SK-N-SH (cell line): ENCODE measurements around the gene EXOC4. TPM values are rescaled to one million over a fixed set of nuclear protein-coding genes. Genes with fewer than 3 reads are reported as not detected.

Experiments
- CTCF ChIA-PET: fragments of 300-600, 350-600 bp; formaldehyde crosslinking; extraction: SDS; loops from one replicate; lab custom pipeline; 2021; lab: Yijun Ruan, JAX
- POLR2A ChIA-PET: fragments of 350-600 bp; sonication (Branson Sonifier 250); formaldehyde crosslinking; extraction: SDS; loops from one replicate; lab custom pipeline; 2020; ENCODE audit warnings: antibody characterized with exemption, inconsistent platforms; lab: Yijun Ruan, JAX
- DNase-seq: peaks from one replicate; pipeline ENCODE4 v3.0.0; 2012
- H2AFZ ChIP-seq: fragments of 200-600 bp; sonication (generic); 2 replicates; pipeline ENCODE4 v1.8.1; 2016; ENCODE audit warnings: antibody characterized with exemption, mild to moderate bottlenecking, low read depth
- H3F3A ChIP-seq: fragments of 200-600 bp; sonication (generic); replicated peaks from 2 replicates; pipeline ENCODE3; 2016; ENCODE audit warnings: antibody characterized with exemption, mild to moderate bottlenecking; ENCODE audit not compliant: insufficient read depth
- H3K27ac ChIP-seq, 2 experiments: fragments of 200-500 bp in 1 of 2; fragments of 200-600 bp in 1 of 2; sonication (Bioruptor generic) in 1 of 2; sonication (generic), shearing (Covaris generic) in 1 of 2; 2 replicates each; pipeline versions ENCODE4 v1.5.1 to v1.6.1; 2014 to 2016; ENCODE audit warnings: low read depth in 2 of 2, inconsistent platforms in 1 of 2, low read length in 1 of 2, mild to moderate bottlenecking in 1 of 2, mixed read lengths in 1 of 2
- H3K27me3 ChIP-seq: fragments of 200-600 bp; sonication (generic), shearing (Covaris generic); 2 replicates; pipeline ENCODE4 v1.6.1; 2016; ENCODE audit warnings: mixed run types; ENCODE audit not compliant: insufficient read depth
- H3K36me3 ChIP-seq, 2 experiments: fragments of 200-500 bp in 1 of 2; fragments of 200-600 bp in 1 of 2; sonication (Bioruptor generic) in 1 of 2; sonication (generic) in 1 of 2; replicated peaks in 1 of 2; 2 replicates each; pipeline versions ENCODE3 to v1.5.1; 2014 to 2016; ENCODE audit warnings: low read length in 1 of 2, mild to moderate bottlenecking in 1 of 2; ENCODE audit not compliant: insufficient read depth in 2 of 2, control insufficient read depth in 1 of 2
- H3K4me1 ChIP-seq, 2 experiments: fragments of 200-500 bp in 1 of 2; fragments of 200-600 bp in 1 of 2; sonication (Bioruptor generic) in 1 of 2; sonication (generic), shearing (Covaris generic) in 1 of 2; 2 replicates each; pipeline versions ENCODE4 v1.5.1 to v1.6.1; 2014 to 2016; ENCODE audit warnings: low read depth in 1 of 2, low read length in 1 of 2, mixed run types in 1 of 2; ENCODE audit not compliant: insufficient read depth in 2 of 2, control insufficient read depth in 1 of 2
- H3K4me2 ChIP-seq: fragments of 200-600 bp; sonication (generic), shearing (Covaris generic); 2 replicates; pipeline ENCODE4 v1.6.1; 2017; ENCODE audit warnings: mixed run types
- H3K4me3 ChIP-seq, 2 experiments: fragments of 200-500 bp in 1 of 2; fragments of 200-600 bp in 1 of 2; sonication (Bioruptor generic) in 1 of 2; sonication (generic), shearing (Covaris generic) in 1 of 2; 2 replicates each; pipeline versions ENCODE4 v1.5.1 to v1.8.1; 2014 to 2016; ENCODE audit warnings: low read depth in 2 of 2, inconsistent platforms in 1 of 2, low read length in 1 of 2, mild to moderate bottlenecking in 1 of 2, mixed read lengths in 1 of 2, moderate library complexity in 1 of 2
- H3K79me2 ChIP-seq: fragments of 200-600 bp; sonication (generic); 2 replicates; pipeline ENCODE4 v1.8.1; 2017; ENCODE audit warnings: mild to moderate bottlenecking; ENCODE audit not compliant: insufficient read depth
- H3K9ac ChIP-seq: fragments of 200-600 bp; sonication (generic); 2 replicates; pipeline ENCODE4 v1.6.1; 2017; ENCODE audit warnings: mixed run types
- H3K9me2 ChIP-seq: fragments of 200-600 bp; sonication (generic); 2 replicates; pipeline ENCODE4 v1.6.1; 2017; ENCODE audit warnings: mixed run types
- H3K9me3 ChIP-seq: fragments of 200-600 bp; sonication (generic); 2 replicates; pipeline ENCODE4 v1.6.1; 2017; ENCODE audit warnings: mixed run types, mild to moderate bottlenecking, moderate library complexity
- H4K20me1 ChIP-seq: fragments of 200-600 bp; sonication (generic); 2 replicates; pipeline ENCODE4 v1.6.1; 2017; ENCODE audit warnings: mild to moderate bottlenecking, mixed run types; ENCODE audit not compliant: insufficient read depth
- CHD2 ChIP-seq: fragments of 150-350 bp; IDR thresholded peaks from 2 replicates; pipeline ENCODE4 v1.6.1; 2018; ENCODE audit warnings: low read length; ENCODE audit not compliant: partially characterized antibody
- CTCF ChIP-seq: fragments of 200-600 bp; sonication (generic); IDR thresholded peaks from 2 replicates; pipeline ENCODE4 v1.6.1; 2017; ENCODE audit warnings: antibody characterized with exemption, mild to moderate bottlenecking, moderate library complexity
- EP300 ChIP-seq, 2 experiments: IDR thresholded peaks; 2 replicates each; pipeline versions ENCODE4 v1.4.0 to v1.6.1; 2012; ENCODE audit warnings: borderline replicate concordance in 1 of 2, low read depth in 1 of 2, low read length in 1 of 2
- EZH2phosphoT487 ChIP-seq: fragments of 200-600 bp; sonication (generic); IDR thresholded peaks from 2 replicates; pipeline ENCODE4 v1.6.1; 2017; ENCODE audit warnings: low read depth, mixed run types, mild to moderate bottlenecking, antibody characterized with exemption, moderate library complexity, borderline replicate concordance
- FOSL2 ChIP-seq: IDR thresholded peaks from 2 replicates; pipeline ENCODE4 v1.4.0; 2012; ENCODE audit warnings: low read depth, mild to moderate bottlenecking, moderate library complexity, borderline replicate concordance
- FOXJ3 ChIP-seq: sonication (generic); formaldehyde crosslinking; IDR thresholded peaks from 2 replicates; pipeline ENCODE4 v1.5.1; 2020; ENCODE audit warnings: mild to moderate bottlenecking, missing genetic modification reagents
- FOXM1 ChIP-seq: IDR thresholded peaks from 2 replicates; pipeline ENCODE4 v1.4.0; 2012; ENCODE audit warnings: low read depth, mild to moderate bottlenecking
- GABPA ChIP-seq: IDR thresholded peaks from 2 replicates; pipeline ENCODE4 v1.4.0; 2012; ENCODE audit warnings: low read depth, mild to moderate bottlenecking
- GATA2 ChIP-seq: sonication (generic); formaldehyde crosslinking; IDR thresholded peaks from 2 replicates; pipeline ENCODE4 v1.5.0; 2020; ENCODE audit warnings: mild to moderate bottlenecking, missing genetic modification reagents
- IRF3 ChIP-seq: fragments of 150-350 bp; IDR thresholded peaks from 2 replicates; pipeline ENCODE4 v1.6.1; 2016; ENCODE audit warnings: mild to moderate bottlenecking, low read depth, low read length
- JUND ChIP-seq: IDR thresholded peaks from 2 replicates; pipeline ENCODE4 v1.4.0; 2012
- MAX ChIP-seq: IDR thresholded peaks from 2 replicates; pipeline ENCODE4 v1.4.0; 2012; ENCODE audit warnings: low read depth
- MEF2A ChIP-seq: IDR thresholded peaks from 2 replicates; pipeline ENCODE4 v1.4.0; 2012; ENCODE audit warnings: low read depth, borderline replicate concordance
- MXI1 ChIP-seq: IDR thresholded peaks from 2 replicates; pipeline ENCODE4 v1.6.1; 2012; ENCODE audit warnings: mild to moderate bottlenecking, low read depth, low read length, improper control_type of control experiment
- NFIC ChIP-seq: IDR thresholded peaks from 2 replicates; pipeline ENCODE4 v1.4.0; 2012; ENCODE audit warnings: borderline replicate concordance
- NRF1 ChIP-seq: IDR thresholded peaks from 2 replicates; pipeline ENCODE4 v1.6.1; 2012; ENCODE audit warnings: low read depth, mild to moderate bottlenecking, low read length
- POLR2AphosphoS5 ChIP-seq: IDR thresholded peaks from 2 replicates; pipeline ENCODE4 v1.6.1; 2012; ENCODE audit warnings: low read depth, low read length
- RAD21 ChIP-seq: IDR thresholded peaks from 2 replicates; pipeline ENCODE4 v1.6.1; 2012; ENCODE audit warnings: mild to moderate bottlenecking, low read length
- RCOR1 ChIP-seq: fragments of 150-350 bp; IDR thresholded peaks from 2 replicates; pipeline ENCODE4 v1.6.1; 2017; ENCODE audit warnings: antibody characterized with exemption, low read length
- RXRA ChIP-seq: IDR thresholded peaks from 2 replicates; pipeline ENCODE4 v1.4.0; 2012; ENCODE audit warnings: low read depth, mild to moderate bottlenecking, borderline replicate concordance
- SMC3 ChIP-seq: IDR thresholded peaks from 2 replicates; pipeline ENCODE4 v1.6.1; 2012; ENCODE audit warnings: low read depth, low read length, improper control_type of control experiment
- TCF12 ChIP-seq: IDR thresholded peaks from 2 replicates; pipeline ENCODE4 v1.4.0; 2012
- TEAD4 ChIP-seq: IDR thresholded peaks from 2 replicates; pipeline ENCODE4 v1.4.0; 2012; ENCODE audit warnings: mild to moderate bottlenecking, borderline replicate concordance; ENCODE audit not compliant: insufficient read depth
- USF1 ChIP-seq: IDR thresholded peaks from 2 replicates; pipeline ENCODE4 v1.4.0; 2012; ENCODE audit warnings: low read depth, borderline replicate concordance
- USF2 ChIP-seq: fragments of 150-350 bp; IDR thresholded peaks from 2 replicates; pipeline ENCODE4 v1.6.1; 2017; ENCODE audit warnings: antibody characterized with exemption, low read length, low read depth, borderline replicate concordance
- YY1 ChIP-seq: IDR thresholded peaks from 2 replicates; pipeline ENCODE4 v1.4.0; 2012; ENCODE audit warnings: low read depth, mild to moderate bottlenecking
- ZBTB33 ChIP-seq: IDR thresholded peaks from 2 replicates; pipeline ENCODE4 v1.4.0; 2012; ENCODE audit warnings: low read depth, borderline replicate concordance
- WGBS: methylation state at CpG from one replicate; pipeline ENCODE4 v1.1.6; 2017; ENCODE audit warnings: low lambda C conversion rate; 5-methylcytosine and 5-hydroxymethylcytosine counted together
- polyA plus RNA-seq, 3 experiments: library from polyadenylated mRNA; depleted of rRNA; stranded (reverse); fragments of >200 nt; gene quantifications; 2 replicates each; pipeline ENCODE4 v1.2.3, GENCODE V29; 2012

Gene EXOC4
- polyA plus RNA-seq, 1 of the 3 experiments (the other 2 are of a cell fraction): 37.3 TPM

GRCh38 chr7:133947458-133948254 lies 694.8 kb downstream of the EXOC4 start:
- Histone ChIP-seq H3K9me2 (no peaks in the 10 kb centered on the region), H3K4me2 (no peak overlapping the region), H3K9ac (no peak overlapping the region), H3K9me3 (no peaks in the 10 kb centered on the region), H3K27ac (peak overlapping the region in 1 of 2 experiments; percentile 100; a peak in 2 of 4 replicates), H3K4me1 (peaks cover 0 to 43% of the 10 kb centered on the region in 2 experiments; a peak in 2 of 4 replicates), H3K27me3 (no peaks in the 10 kb centered on the region), H3K79me2 (no peaks in the 10 kb centered on the region), H3K4me3 (no peak overlapping the region), H2AFZ (no peak overlapping the region), H4K20me1 (no peaks in the 10 kb centered on the region), H3F3A (no peaks in the 10 kb centered on the region), H3K36me3 (peaks cover 0 to 32% of the 10 kb centered on the region in 2 experiments)
- peak; percentile 49 for DNase-seq
- 73% methylated on average over 6 of the region's 6 CpGs for WGBS
- ChIA-PET POLR2A (interaction anchor here (0.9 kb wide), 1 partner anchor 69 kb away, joined by 4 read pairs; no protein-coding TSS in a partner anchor), CTCF (interaction anchor here (0.7 to 3.0 kb wide), 8 partner anchors 11 to 194 kb away, joined by 3 to 9 read pairs (median 4); no protein-coding TSS in a partner anchor)
- TF ChIP-seq NFIC (no peak), FOXM1 (no peak), RXRA (no peak), FOSL2 (no peak), GABPA (no peak), MXI1 (peak; percentile 37; the same call in 1 of the 2 replicates), JUND (no peak), RCOR1 (peak; percentile 39; the same call in 1 of the 2 replicates), MAX (no peak), RAD21 (peak; percentile 35; the same call in 1 of the 2 replicates), YY1 (no peak), TEAD4 (no peak), USF1 (no peak), MEF2A (no peak), EP300 (IDR thresholded peaks at IDR 0.05; ENCODE audit: borderline replicate concordance in 1 of 2, low read depth in 1 of 2, low read length in 1 of 2) (peak in 1 of 2 experiments; percentile 95; a peak in 2 of 4 replicates), POLR2AphosphoS5 (no peak), EZH2phosphoT487 (no peak), IRF3 (no peak), ZBTB33 (no peak), TCF12 (peak; percentile 18; the same call in 1 of the 2 replicates), CTCF (no peak), FOXJ3 (no peak; the same call in 1 of the 2 replicates), NRF1 (no peak), USF2 (no peak), CHD2 (peak; percentile 93), SMC3 (no peak), GATA2 (CRISPR knock-in tag) (peak; percentile 84)
